Ramos (cell line): ENCODE data around the gene PRKN.

Experiments
- in situ Hi-C: fragments of 300-500 bp; cut with MboI; formaldehyde crosslinking; loops from one replicate; pipeline ENCODE4 v1.14.3; 2022; ENCODE audit warnings: low sequenced_read_pairs; ENCODE audit not compliant: unreplicated experiment

PRKN gene

DNA sequence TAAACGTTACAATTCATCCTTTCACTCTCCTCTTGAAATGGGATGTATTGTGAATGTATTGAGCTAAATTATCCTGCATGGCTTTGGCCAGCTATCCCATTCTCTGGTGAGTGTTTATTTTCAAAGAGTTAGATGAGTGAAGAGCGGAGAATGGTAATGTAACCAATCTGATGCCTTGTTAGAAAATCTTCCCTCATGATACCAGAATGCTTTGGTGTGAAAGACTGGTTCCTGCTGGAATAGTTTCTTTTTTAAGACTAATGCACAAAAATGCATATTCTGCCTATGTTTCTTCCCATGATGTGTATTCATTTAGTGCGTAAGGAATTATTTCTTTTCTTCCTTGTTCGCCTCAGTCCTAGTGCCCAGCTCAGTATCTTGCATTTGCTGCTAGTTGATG is 506.7 kb downstream of the PRKN start:
- in situ Hi-C loops: no loop called here

DNA sequence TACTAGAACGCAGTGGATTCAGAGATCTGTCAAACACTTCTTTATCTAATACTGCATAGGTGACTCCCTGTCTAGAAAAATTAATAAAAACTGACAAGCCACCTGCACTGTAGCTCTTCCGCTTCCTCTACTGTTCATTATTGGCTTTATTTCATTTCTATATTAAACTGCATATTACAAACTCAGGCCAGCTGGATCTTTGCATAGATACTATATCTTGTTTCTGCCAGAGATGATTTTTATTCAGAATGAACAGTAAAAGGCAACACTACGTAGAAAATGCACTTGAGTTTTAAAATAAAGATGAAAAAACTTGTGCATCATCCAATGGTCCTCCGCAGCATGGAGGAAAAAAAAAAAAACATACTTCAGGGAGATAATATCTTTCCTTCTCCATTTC is 508.3 kb downstream of the PRKN start:
- in situ Hi-C loops: no loop called here

DNA sequence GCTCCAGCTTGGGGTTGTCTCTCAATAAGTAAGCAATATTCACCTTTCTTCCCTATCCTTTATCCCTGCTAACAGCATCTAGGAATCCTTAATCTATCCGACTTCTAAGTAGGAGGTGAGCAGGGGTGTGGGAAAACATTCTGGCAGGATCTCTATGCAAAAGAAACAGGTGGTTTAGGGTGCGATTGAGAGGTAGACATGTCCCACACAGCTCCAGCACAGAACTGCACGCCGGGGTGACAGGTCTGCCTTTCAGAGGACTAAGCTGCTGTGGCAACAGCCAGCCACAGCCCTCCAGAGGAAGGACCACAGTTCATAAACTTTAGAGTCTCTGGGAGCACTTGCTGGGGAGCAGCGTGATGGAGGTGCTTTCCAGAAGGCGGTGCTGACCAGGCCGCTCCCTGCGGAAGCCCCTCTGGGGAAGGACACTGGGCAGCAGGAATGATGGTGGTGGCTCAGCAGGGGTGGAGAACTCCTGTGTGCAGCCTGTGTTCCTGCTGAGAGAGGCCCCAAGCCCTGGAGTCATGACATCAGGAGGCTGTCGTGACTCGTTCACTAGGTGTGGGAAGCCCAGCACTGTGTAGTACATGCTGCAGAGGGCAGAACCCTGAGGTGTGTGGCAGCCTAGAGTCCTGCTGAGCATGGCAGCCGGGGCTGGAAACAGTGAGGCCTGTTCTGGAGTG is 509.6 kb downstream of the PRKN start:
- in situ Hi-C loops: no loop called here

DNA sequence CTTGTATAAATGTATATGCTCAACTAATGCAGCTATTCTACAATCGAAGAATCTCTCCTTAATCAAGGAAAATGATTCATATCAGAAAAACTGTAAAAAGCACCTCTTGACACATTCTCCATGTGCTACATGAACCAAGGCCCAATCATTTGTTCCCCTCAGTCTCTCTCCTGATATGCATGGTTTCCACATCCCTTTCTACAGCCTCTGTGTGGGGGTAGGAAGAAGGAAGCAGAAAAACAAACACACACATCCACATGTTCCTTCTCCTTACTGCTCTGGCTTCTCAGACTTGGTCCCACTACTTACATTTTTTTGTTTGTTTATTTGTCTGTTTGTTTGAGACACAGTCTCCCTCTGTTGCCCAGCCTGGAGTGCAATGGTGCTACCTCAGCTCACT is 510.5 kb downstream of the PRKN start:
- in situ Hi-C loops: no loop called here

DNA sequence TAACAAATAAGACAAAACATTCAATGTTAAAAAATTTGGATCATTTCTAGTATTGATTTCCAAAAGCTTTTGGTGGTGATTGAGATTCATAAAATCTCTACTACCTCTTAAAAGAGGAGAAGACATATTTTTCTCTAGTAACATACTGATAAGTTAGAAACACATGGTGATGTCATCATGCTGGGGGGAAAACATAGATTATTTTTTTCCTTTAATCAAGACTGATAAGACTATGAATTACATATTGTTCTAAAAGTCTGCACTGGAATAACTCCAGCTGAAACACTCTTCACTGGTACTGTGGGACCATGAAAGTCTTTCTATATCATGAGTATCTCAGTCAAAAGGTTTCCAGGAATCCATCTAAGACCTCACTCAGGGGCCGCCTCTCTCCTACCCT is 515.8 kb downstream of the PRKN start:
- in situ Hi-C loops: no loop called here

DNA sequence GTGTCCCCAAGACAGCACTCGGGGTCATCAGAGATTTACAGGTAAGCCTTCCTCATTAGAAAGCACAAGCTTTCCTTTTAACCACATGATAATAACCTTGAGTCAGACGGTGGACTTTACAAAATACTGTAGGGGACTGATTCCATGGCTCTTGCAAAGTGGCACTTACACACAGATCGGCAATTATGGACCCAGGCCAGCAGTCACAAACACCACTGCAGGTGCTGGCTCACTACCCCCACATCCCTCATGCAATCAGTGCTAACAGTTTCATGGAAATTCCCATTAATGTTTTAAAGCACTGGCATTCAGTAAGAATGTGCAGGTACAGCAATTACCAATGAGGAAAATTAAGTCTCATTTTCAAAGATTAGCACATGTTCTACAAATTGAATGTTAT is 516.5 kb downstream of the PRKN start:
- in situ Hi-C loops: no loop called here

DNA sequence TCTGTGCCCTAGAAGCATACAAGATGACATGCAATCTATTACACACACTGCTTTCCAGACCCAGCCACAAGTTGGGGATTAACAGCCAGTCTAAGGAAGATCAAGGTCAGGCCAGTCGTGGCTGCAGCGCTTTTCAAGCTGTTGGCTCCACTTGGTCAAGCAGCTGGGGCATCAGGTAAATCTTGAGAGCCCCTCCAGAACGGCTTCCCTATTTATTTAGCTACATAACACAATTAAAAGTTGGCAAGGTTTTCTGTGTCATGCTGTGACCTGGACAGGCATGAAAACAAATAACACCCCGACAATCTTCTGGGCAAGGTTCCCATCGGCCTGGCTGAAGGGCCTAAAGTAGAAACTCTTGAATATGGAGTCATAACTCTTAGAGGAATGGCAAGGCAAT is 524.3 kb downstream of the PRKN start:
- in situ Hi-C loops: no loop called here

DNA sequence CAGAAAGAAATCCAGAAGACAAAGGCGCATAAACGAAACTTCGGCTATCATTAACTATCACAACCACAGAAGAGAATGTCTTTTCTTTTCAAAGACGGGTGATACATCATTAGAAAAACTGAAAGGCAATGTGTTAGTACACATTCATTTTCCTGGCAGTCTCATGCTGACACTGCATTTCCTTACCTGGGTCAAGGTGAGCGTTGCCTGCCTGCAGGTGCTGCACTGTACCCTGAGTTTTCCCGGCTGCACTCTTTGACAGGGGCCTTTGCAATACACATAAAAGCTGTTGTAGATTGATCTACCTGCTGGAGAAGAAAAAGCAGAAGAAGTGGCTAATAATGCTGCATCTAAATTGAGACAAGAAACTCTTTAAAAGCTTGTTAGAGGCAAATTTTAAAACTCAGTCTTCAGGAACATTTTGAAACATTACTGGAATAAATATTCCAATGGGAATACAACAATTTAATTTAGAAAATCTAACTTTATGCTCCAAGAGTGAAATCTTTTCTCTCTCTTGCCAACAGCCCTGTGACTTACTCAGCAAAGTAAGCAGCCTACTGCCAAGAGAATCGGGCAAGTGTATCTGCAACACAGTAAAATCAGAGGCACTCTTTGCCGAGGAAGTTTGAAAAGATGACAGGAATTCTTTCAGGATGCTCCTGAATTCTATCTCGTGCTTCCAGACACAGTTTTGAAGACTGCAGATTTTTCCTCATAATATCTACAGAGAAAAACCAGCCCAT is 526.4 kb downstream of the PRKN start:
- in situ Hi-C loops: no loop called here

DNA sequence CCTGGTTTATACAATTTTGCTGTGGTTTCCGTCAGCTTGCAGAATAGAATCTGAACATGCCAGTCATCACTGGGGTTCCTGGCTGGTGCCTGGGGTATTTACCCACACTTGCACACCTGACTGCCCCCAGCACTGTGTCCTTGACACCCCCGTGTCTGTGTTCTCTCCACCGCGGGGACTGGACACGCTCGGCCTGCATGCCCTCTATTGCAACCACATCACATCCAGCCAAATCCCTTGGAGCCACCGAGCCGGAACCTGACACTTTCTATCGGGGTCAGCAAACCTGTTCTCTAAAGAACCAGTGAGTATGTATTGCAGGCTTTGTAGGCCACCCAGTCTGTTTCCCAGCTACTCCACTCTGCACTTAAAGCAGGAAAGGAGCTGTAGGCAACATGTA is 527.5 kb downstream of the PRKN start:
- in situ Hi-C loops: no loop called here

DNA sequence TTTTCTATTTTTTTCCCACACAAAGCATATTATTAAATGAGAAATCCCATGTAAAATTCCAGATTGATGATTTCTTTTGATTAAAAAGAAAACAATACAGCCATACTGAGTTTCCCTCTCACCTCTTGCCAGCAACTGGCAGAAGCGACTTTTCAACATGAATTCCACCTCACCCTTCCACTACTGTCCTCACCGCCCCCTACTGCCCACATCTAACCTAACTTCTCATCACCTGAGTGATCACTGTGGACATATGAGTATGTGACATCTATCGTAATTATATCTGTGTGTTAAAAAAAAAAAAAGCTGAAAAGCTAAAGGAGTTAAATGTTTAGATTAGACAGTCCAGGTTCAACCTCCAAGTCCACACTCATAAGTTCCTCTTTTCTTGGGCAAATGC is 528.6 kb downstream of the PRKN start:
- in situ Hi-C loops: no loop called here

DNA sequence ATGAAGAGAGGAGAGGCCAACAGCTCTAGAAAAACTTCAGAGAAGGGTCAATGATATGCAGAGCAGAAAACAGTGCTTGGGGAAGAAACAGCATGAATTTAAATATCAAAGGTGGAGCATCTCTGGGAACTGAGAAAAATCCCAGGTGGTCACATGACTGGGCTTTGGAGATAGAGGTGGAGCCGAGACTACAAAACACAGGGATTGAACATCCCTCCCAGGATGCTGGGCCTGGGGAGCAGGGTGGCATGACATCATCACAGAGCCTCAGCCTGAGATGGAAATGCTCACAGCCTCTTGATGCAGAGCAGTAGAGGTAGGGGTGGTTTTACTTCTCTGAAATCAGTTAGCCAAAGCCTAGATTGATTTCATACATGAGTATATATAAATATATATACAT is 529.5 kb downstream of the PRKN start:
- in situ Hi-C loops: no loop called here

DNA sequence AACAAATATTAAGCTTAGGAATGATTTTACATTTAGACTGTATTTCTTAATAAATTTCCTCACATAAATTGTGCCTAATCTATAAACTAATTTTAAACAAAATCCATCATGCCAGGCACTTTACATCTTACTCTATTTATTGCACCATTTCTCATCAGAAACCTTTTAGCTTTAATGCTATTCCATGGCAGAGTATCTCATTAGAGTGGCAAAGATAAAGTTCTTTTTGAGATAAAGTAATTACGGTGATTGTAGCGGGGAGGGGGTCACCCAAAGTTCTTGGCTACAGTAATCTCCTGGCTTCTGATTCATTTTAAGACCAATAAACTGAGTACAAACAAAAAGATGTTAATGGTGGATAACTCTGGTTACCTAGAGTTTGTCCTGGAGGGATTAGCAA is 532.1 kb downstream of the PRKN start:
- in situ Hi-C loops: no loop called here

DNA sequence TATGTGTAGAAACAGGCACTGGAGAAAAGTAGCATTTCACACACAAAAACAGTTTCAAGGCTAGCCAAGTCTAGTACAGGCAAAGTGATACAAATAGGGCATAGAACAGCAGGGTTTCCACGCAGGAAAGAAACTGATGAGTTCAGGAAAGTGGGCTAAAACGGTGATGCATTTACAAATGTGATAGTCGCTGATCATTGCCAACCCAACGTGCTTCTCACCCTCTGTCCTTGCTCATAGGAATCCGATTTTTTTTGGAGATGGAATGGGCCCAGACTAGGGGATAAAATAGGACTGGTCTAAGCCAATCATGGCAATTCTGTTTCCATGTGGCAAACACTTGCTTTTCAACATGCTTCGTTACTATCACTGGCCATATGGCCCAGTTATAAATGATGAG is 536.6 kb downstream of the PRKN start:
- in situ Hi-C loops: no loop called here

DNA sequence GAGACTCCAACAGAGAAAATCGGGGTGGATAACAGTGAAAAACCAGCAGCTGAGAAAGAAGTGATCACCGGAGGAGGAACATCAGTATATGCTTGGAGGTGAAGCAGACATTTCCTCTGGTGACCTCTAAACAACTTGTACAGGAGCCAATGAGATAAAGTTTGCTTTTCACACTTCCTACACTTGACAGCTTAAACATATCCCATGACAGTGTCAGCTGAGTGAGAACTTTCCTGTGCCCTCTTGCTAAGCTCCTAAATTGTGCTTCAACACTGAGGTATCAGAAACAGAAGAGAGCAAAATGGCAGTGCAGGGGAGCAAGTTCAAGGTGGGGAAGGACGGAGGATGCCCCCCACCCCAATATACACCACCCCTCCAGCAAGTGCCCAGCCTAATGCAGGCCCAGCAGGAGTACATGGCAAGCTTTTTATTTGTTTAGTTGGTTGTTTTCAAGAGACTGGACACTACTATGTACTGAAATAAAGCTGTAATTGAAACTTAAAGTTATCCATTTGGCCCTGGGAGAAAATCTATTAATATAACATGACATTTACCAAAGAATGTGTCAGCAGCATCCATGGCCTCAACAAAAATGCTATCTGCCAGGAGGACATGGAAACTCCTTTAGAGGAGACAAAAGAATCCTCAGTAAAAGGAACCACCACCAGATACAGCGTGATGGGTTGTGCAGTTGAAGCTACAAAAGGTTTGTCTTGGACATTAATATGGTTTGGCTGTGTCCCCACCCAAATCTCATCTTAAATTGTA is 540.2 kb downstream of the PRKN start:
- in situ Hi-C loops: no loop called here

DNA sequence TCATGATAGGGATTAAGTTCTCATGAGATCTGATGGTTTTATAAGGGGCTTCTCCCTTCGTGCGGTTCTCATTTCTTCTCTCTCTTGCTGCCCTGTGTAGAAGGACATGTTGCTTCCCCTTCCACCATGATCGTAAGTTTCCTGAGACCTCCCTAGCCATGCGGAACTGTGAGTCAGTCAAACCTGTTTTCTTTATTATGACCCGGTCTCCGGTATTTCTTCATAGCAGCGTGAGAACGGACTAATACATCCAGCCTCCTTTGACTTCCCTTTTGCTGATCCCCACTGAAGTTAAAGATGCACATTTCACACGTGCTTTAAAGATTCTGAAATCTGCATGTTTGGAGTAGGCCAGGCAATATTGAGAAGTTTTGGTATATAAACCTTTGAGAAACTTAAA is 543.1 kb downstream of the PRKN start:
- in situ Hi-C loops: no loop called here

DNA sequence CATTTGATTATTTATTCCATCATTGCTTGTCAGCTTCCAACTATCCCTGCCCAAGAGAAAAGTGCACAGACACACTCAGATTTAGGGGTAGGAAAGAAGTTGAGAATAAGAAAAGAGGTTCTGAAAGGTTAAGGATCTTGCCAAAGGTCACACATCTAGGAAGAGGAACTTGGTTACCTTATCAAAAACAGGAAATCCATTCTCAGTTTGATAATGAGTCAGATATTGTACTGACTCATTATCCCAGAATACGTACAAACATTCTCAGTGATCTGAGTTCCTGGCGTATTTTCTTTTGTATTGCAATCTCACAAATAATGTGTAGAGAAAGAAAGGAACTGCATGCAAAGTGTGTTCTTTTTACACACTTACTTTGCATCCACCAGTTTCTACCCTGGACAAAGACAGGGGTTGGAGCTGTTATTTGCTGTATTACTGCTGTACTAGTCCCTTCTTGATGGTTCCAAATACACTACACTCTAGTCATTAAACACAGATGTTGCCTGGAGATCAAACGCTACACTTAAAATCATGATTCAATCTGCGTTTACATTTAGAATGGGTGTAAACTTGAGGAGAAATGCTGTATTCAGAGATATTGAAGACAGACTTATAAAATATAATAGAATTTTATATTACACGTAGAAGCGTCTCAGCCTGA is 545.7 kb downstream of the PRKN start:
- in situ Hi-C loops: no loop called here

DNA sequence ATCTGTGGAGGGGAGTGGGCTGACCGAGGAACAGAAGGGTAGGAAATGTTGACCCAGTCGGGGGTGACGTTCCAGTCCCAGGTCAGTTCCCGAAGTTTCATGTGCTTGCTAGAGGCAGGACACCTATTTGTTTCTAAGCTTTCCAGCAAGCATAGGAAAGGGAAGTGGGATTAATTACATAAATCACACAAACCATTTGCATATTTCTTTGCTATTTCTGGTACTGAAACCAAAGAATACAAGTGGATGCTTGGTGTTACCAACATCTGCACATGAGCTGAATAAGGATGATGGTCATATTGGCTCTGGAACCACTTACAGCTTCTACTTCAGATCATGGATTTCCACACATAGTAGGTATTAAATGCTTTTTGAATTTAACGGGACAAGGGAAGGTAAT is 546.5 kb downstream of the PRKN start:
- in situ Hi-C loops: no loop called here

DNA sequence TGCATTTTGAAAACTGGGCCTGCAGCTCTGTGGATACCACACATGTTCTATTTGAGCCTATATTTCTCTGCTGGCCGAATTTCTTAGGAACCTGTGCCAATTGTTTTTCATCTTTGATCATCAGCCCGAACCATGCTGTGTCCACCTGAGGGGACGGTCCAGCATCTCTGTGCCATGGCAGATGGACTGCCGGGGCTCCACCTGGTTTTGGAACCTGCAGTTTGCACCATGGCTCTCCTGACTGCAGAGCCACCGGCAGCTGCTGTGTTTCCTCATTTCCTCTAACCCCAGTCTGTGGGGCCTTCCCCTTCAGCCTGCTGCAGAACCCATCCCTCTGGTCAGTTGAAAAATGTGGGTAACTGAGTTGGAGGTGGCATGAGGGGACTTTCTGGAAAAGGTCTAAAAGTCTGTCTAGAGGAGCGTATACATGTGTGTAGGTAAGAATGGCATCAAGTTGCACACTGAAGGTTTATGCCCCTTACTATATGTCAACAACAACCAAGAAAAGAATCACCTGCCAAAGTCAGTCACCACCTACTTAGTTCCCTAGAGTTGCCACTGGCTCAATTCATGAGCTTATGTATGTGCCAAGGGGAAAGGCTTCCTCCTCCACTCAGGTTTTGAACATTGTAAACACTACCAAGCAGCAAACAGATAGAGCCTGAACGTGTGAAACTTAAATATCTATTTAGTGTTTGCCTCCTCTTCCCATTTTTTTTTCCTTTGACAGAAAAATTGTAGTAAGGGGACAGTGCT is 548.2 kb downstream of the PRKN start:
- in situ Hi-C loops: no loop called here

DNA sequence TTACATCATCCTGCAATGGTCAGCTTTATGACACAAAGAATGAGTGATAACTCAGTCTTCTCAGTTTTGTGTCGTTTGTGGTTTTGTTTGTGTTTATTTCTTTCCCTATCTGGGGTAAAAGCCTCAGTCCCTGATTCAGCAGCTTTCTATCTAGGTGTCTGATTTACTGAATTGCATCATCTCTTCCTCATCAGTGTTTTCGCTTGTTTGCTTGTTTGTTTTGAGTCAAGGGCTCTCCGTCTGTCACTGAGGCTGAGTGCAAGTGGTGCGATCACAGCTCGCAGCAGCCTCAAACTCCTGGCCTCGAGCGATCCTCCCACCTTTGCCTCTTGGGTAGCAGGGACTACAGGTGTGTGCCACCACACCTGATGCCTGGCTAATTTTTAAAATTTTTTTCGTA is 548.9 kb downstream of the PRKN start:
- in situ Hi-C loops: no loop called here

DNA sequence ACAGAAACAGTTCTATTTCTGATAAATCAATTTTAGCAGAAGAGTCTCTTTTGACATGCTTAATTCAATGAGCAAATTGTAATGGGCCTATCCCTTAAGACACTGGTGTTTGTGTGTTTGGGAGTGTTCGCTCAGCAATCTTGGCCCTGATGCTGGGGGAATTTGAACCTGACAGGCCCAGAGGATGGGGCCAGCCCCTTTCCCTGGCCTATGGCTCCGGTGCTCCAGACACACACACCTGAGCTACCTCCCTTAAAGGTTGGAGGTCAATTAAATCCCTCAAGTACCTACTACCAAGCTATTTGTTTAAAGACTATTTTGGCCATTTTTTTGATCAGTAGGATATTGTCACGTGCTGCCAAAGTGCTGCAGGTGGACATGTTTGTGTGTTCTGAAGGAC is 549.3 kb downstream of the PRKN start:
- in situ Hi-C loops: no loop called here
